A549 (cell line): Measurements from ENCODE around the gene ZNF669.

ENCODE experiments used
- CHD4 ChIP-seq: fragments of 200-600 bp; sonication (generic); IDR thresholded peaks from 2 replicates; pipeline ENCODE4 v1.6.1; 2016; ENCODE audit warnings: antibody characterized with exemption, mild to moderate bottlenecking, borderline replicate concordance
- EP300 ChIP-seq, 2 experiments: fragments of >200 bp; sonication (Bioruptor Twin); formaldehyde crosslinking; IDR thresholded peaks; 2 replicates in 1 of 2; 3 replicates in 1 of 2; pipeline ENCODE4 v1.6.1; 2016 to 2017
- HOXA7 ChIP-seq: fragments of 250-450 bp; sonication (Bioruptor Pico); IDR thresholded peaks from 2 replicates; pipeline ENCODE4 v1.5.0; 2020; ENCODE audit warnings: mild to moderate bottlenecking, moderate library complexity
- MYC ChIP-seq: IDR thresholded peaks from 2 replicates; pipeline ENCODE4 v1.6.1; 2012; ENCODE audit warnings: mild to moderate bottlenecking, inconsistent platforms, low read length, improper control_type of control experiment, borderline replicate concordance
- NFE2L2 ChIP-seq: fragments of 150-350 bp; conservative IDR thresholded peaks from 2 replicates; pipeline ENCODE4 v1.6.1; 2014; ENCODE audit warnings: low read length
- NR3C1 ChIP-seq: fragments of >200 bp; sonication (Bioruptor Twin); formaldehyde crosslinking; IDR thresholded peaks from 3 replicates; pipeline ENCODE4 v1.6.1; 2017
- POLR2A ChIP-seq: IDR thresholded peaks from 2 replicates; pipeline ENCODE4 v1.6.1; 2012; ENCODE audit warnings: mild to moderate bottlenecking, low read length
- USF2 ChIP-seq: fragments of 450-650 bp; IDR thresholded peaks from 2 replicates; pipeline ENCODE4 v1.6.1; 2014; ENCODE audit warnings: antibody characterized with exemption
- ZNF302 ChIP-seq: fragments of 250-450 bp; sonication (Bioruptor Pico); IDR thresholded peaks from 2 replicates; pipeline ENCODE4 v1.9.0; 2021; ENCODE audit warnings: inconsistent platforms, mild to moderate bottlenecking, moderate library complexity
- ZSCAN20 ChIP-seq: fragments of 250-450 bp; sonication (Bioruptor Pico); IDR thresholded peaks from 2 replicates; pipeline ENCODE4 v1.8.0; 2022; ENCODE audit warnings: mild to moderate bottlenecking, moderate library complexity
- TF ChIP-seq, protein P1 (sequence below): fragments of >200 bp; sonication (Bioruptor Twin); formaldehyde crosslinking; IDR thresholded peaks from 3 replicates; pipeline ENCODE4 v1.5.1; 2016
- TF ChIP-seq, protein P2 (sequence below): fragments of 150-350 bp; IDR thresholded peaks from 2 replicates; pipeline ENCODE4 v1.6.1; 2014; ENCODE audit warnings: low read depth, mild to moderate bottlenecking, low read length
- TF ChIP-seq, protein P3 (sequence below): fragments of 200-600 bp; sonication (generic); IDR thresholded peaks from 2 replicates; pipeline ENCODE4 v1.6.1; 2016; ENCODE audit warnings: antibody characterized with exemption, mild to moderate bottlenecking, moderate library complexity

DNA sequence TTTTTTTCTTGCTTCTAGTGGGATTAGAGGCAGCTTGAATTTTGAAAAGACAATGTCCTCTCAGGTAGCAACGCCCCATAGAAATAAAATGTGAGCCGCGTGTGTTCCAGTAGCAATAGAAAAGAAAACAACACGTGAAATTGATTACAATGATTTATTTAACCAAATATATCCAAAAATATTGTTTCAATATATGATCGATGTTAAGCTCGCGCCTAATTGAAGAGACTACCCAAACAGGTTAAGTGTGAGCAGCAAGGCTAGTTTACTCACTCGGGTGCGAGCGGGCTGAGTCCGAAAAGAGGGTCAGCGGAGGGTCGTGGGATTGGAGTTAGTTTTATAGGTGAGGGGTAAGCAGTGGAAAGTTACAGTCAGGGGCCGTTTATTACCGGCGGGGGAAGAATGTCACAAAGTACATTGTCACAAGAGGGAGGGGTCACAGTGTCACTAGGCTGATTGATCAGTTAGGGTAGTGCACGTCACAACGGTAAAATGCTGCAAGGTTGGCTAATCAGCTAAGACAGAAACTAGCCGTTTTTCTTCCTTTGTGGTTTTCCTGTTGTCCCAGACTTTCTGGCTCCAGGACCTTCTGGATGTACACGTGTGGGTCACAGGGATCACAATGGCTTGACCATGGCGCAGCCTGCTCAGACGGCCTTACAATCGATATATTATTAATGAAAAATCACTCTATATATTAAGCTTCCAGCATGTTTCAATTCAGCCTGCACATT lies 24.8 kb downstream of the ZNF669 start:
- TF ChIP-seq POLR2A (no peak), USF2 (no peak), ZSCAN20 (CRISPR knock-in tag) (no peak), NR3C1 (no peak), NFE2L2 (no peak), MYC (no peak), CHD4 (no peak), HOXA7 (CRISPR knock-in tag) (no peak), EP300 (IDR thresholded peaks at IDR 0.05) (no peak), ZNF302 (CRISPR knock-in tag) (no peak)
- TF ChIP-seq, protein P1, sequence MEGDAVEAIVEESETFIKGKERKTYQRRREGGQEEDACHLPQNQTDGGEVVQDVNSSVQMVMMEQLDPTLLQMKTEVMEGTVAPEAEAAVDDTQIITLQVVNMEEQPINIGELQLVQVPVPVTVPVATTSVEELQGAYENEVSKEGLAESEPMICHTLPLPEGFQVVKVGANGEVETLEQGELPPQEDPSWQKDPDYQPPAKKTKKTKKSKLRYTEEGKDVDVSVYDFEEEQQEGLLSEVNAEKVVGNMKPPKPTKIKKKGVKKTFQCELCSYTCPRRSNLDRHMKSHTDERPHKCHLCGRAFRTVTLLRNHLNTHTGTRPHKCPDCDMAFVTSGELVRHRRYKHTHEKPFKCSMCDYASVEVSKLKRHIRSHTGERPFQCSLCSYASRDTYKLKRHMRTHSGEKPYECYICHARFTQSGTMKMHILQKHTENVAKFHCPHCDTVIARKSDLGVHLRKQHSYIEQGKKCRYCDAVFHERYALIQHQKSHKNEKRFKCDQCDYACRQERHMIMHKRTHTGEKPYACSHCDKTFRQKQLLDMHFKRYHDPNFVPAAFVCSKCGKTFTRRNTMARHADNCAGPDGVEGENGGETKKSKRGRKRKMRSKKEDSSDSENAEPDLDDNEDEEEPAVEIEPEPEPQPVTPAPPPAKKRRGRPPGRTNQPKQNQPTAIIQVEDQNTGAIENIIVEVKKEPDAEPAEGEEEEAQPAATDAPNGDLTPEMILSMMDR, result no peak
- TF ChIP-seq, protein P2, sequence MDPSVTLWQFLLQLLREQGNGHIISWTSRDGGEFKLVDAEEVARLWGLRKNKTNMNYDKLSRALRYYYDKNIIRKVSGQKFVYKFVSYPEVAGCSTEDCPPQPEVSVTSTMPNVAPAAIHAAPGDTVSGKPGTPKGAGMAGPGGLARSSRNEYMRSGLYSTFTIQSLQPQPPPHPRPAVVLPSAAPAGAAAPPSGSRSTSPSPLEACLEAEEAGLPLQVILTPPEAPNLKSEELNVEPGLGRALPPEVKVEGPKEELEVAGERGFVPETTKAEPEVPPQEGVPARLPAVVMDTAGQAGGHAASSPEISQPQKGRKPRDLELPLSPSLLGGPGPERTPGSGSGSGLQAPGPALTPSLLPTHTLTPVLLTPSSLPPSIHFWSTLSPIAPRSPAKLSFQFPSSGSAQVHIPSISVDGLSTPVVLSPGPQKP, result no peak
- TF ChIP-seq, protein P3, sequence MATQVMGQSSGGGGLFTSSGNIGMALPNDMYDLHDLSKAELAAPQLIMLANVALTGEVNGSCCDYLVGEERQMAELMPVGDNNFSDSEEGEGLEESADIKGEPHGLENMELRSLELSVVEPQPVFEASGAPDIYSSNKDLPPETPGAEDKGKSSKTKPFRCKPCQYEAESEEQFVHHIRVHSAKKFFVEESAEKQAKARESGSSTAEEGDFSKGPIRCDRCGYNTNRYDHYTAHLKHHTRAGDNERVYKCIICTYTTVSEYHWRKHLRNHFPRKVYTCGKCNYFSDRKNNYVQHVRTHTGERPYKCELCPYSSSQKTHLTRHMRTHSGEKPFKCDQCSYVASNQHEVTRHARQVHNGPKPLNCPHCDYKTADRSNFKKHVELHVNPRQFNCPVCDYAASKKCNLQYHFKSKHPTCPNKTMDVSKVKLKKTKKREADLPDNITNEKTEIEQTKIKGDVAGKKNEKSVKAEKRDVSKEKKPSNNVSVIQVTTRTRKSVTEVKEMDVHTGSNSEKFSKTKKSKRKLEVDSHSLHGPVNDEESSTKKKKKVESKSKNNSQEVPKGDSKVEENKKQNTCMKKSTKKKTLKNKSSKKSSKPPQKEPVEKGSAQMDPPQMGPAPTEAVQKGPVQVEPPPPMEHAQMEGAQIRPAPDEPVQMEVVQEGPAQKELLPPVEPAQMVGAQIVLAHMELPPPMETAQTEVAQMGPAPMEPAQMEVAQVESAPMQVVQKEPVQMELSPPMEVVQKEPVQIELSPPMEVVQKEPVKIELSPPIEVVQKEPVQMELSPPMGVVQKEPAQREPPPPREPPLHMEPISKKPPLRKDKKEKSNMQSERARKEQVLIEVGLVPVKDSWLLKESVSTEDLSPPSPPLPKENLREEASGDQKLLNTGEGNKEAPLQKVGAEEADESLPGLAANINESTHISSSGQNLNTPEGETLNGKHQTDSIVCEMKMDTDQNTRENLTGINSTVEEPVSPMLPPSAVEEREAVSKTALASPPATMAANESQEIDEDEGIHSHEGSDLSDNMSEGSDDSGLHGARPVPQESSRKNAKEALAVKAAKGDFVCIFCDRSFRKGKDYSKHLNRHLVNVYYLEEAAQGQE, result no peak
